ENCODE data around the gene DOCK3. TPM values are rescaled to one million over a fixed set of nuclear protein-coding genes. Genes with fewer than 3 reads are reported as not detected.
A peak's percentile ranks its signal among the peaks of the same experiment; 100 is the strongest.

DOCK3 gene
- polyA plus RNA-seq, 2 of the 4 experiments (the other 2 are of a cell fraction): 0.40 to 0.46 TPM

DNA sequence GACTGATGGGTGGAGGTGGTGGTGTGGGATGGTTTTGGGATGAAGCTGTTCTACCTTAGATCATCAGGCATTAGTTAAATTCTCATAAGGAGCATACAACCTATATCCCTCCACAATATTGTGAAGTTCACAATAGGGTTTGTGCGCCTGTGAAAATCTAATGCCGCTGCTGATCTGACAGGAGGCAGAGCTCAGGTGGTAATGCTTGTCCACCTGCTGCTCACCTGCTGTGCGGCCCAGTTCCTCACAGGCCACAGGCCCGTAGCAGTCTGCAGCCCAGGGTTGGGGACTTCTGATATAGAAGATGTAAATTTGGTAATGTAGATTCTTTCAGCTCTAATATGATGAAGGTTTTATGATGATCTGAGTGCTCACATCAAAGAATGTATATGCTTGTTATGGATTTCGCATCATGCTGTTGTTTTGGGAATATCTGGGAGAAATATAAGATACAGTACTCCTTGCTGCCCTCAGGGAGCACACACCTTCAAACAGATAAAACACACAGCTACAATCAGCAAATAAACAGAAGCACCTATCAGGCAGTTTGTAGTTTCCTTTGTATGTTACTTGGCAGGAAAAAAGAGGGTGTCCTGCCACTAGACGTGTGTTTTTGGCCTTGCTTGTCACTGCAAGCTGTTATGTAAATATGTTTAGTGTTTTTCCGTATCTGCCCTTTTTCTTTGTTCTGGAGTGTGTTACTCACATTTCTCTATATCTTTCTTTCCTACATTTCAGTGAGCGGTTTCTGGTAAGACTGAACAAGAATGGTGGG, 471.3 kb downstream of the DOCK3 start:
- Histone ChIP-seq H3K4me3 (no peak overlapping the region), H3K4me2 (no peak overlapping the region), H3K9me3 (no peaks in the 10 kb centered on the region), H3K4me1 (no peaks in the 10 kb centered on the region), H3K27ac (no peak overlapping the region)
- ATAC-seq (no peak), DNase-seq (ENCODE audit: low read depth in 1 of 2, low spot score in 1 of 2) (no peak), FAIRE-seq (no peak)
- POLR2A ChIA-PET: no interaction called here
- 31% methylated on average over 8 of the region's 8 CpGs for WGBS (ENCODE audit: missing lambda C conversion rate)
- TF ChIP-seq FOXS1 (CRISPR knock-in tag; IDR thresholded peaks at IDR 0.05) (no peak), GATA3 (IDR thresholded peaks at IDR 0.05; ENCODE audit: borderline replicate concordance) (no peak), ESRRA (IDR thresholded peaks at IDR 0.05; ENCODE audit: borderline replicate concordance, low read length) (no peak), JUNB (IDR thresholded peaks at IDR 0.05) (no peak), EHF (CRISPR knock-in tag; IDR thresholded peaks at IDR 0.05) (no peak), ZSCAN20 (CRISPR knock-in tag; IDR thresholded peaks at IDR 0.05) (no peak), MAZ (IDR thresholded peaks at IDR 0.05; ENCODE audit: borderline replicate concordance, low read depth, low read length) (no peak), HEYL (CRISPR knock-in tag; IDR thresholded peaks at IDR 0.05) (no peak), EP300 (IDR thresholded peaks at IDR 0.05) (no peak), BHLHE40 (IDR thresholded peaks at IDR 0.05; ENCODE audit: low read depth, low read length) (no peak), FOSB (CRISPR knock-in tag; IDR thresholded peaks at IDR 0.05) (no peak), NPAS2 (CRISPR knock-in tag; IDR thresholded peaks at IDR 0.05; ENCODE audit: borderline replicate concordance) (no peak)
- TF ChIP-seq, protein P1, sequence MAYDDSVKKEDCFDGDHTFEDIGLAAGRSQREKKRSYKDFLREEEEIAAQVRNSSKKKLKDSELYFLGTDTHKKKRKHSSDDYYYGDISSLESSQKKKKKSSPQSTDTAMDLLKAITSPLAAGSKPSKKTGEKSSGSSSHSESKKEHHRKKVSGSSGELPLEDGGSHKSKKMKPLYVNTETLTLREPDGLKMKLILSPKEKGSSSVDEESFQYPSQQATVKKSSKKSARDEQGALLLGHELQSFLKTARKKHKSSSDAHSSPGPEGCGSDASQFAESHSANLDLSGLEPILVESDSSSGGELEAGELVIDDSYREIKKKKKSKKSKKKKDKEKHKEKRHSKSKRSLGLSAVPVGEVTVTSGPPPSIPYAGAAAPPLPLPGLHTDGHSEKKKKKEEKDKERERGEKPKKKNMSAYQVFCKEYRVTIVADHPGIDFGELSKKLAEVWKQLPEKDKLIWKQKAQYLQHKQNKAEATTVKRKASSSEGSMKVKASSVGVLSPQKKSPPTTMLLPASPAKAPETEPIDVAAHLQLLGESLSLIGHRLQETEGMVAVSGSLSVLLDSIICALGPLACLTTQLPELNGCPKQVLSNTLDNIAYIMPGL (CRISPR knock-in tag; IDR thresholded peaks at IDR 0.05; ENCODE audit: borderline replicate concordance): no peak
- TF ChIP-seq, protein P2, sequence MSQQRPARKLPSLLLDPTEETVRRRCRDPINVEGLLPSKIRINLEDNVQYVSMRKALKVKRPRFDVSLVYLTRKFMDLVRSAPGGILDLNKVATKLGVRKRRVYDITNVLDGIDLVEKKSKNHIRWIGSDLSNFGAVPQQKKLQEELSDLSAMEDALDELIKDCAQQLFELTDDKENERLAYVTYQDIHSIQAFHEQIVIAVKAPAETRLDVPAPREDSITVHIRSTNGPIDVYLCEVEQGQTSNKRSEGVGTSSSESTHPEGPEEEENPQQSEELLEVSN (IDR thresholded peaks at IDR 0.05; ENCODE audit: borderline replicate concordance, low read depth): no peak
- CTCF ChIA-PET: no interaction called here

DNA sequence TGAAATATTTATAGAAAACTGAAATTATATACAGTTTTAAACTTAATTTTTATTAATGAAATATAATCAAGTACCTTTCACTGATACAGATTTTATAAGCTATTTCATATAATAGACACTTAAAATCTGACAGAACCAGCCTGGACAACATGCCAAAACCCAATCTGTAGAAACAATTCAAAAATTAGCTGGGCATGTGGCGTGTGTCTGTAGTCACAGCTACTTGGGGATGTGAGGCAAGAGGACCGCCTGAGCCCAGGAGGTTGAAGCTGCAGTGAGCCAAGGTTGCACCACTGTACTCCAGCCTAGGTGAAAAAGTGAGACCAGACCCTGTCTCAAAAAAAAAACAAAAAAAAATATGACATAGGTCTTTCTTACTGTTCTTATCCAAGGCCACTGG, 472.1 kb downstream of the DOCK3 start:
- no peak for FAIRE-seq
- DNase-seq (ENCODE audit: low read depth in 1 of 2, low spot score in 1 of 2): no peak

DNA sequence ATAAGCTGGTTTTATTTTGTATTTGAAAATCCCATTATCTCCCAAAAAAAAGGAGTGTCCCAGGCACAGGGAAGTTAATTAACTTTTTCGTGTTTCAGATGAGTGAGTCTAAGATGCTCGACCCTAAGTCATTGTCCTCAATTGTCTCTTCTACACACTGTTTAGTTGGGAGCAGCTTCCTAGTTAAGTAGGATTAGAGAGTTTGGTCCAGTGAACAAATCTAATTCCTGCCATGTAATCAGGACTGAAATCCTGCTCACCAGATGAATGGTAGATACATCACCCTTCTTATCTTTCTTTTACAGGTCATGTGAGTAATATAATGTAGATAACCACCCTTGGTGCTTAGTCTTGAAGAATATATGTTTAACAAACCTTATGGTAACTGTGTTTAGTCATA, 481.4 kb downstream of the DOCK3 start:
- Histone ChIP-seq H3K4me3 (no peak overlapping the region), H3K4me2 (no peak overlapping the region), H3K27ac (no peak overlapping the region), H3K4me1 (no peaks in the 10 kb centered on the region), H3K9me3 (no peaks in the 10 kb centered on the region)
- 5% methylated on average over 2 of the region's 2 CpGs for WGBS (ENCODE audit: missing lambda C conversion rate)
- no peak for TF ChIP-seq EHMT2 (IDR thresholded peaks at IDR 0.05; ENCODE audit: low read depth)
- ATAC-seq: no peak
- ChIA-PET POLR2A (no interaction called here), CTCF (no interaction called here)
- no peak for DNase-seq (ENCODE audit: low read depth in 1 of 2, low spot score in 1 of 2)
- FAIRE-seq: no peak

More for the DNA sequence above, 472.1 kb downstream of the DOCK3 start:
- Histone ChIP-seq H3K4me1 (no peaks in the 10 kb centered on the region), H3K9me3 (no peaks in the 10 kb centered on the region), H3K4me3 (no peak overlapping the region), H3K27ac (no peak overlapping the region), H3K4me2 (no peak overlapping the region)
- TF ChIP-seq EP300 (IDR thresholded peaks at IDR 0.05) (no peak), HOXB5 (CRISPR knock-in tag; IDR thresholded peaks at IDR 0.05) (no peak), FOXS1 (CRISPR knock-in tag; IDR thresholded peaks at IDR 0.05) (no peak)
- ATAC-seq: no peak
- ChIA-PET POLR2A (no interaction called here), CTCF (no interaction called here)
- 32% methylated on average over 2 of the region's 2 CpGs for WGBS (ENCODE audit: missing lambda C conversion rate)

DNA sequence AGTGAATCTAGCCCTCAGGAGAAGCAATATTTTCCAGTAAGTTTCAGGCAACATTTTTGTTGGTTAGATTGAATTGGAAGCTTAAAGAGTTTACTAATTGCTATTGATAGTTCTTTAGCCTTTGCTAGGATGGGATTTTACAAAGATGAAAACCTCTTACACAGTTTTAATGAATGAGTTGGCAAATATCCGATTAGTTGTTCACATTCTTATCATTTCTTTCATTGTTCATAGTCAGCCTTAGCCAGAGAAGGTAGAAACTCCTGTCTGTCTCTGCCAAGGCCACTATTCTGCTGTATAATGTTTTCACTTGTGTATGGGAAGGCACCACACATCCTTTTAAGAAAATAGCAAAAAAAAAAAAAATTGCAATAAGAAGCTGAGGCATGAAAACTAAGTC, 488.3 kb downstream of the DOCK3 start:
- no peaks in the 10 kb centered on the region for H3K9me3 ChIP-seq
- peaks cover 9% of the 10 kb centered on the region; the same call in 2 of the 3 replicates for H3K4me1 ChIP-seq
- TF ChIP-seq TP53 (CRISPR knock-in tag; IDR thresholded peaks at IDR 0.05) (no peak), MAZ (IDR thresholded peaks at IDR 0.05; ENCODE audit: borderline replicate concordance, low read depth, low read length) (no peak), POLR2A (IDR thresholded peaks at IDR 0.05; ENCODE audit: low read length) (no peak), RAD21 (conservative IDR thresholded peaks at IDR 0.05 in 1 of 2, IDR thresholded peaks at IDR 0.05 in 1 of 2) (no peak), EP300 (IDR thresholded peaks at IDR 0.05) (no peak), PHF8 (IDR thresholded peaks at IDR 0.05; ENCODE audit: borderline replicate concordance, low read depth) (no peak), NFE2L2 (conservative IDR thresholded peaks at IDR 0.05; ENCODE audit: low read length) (no peak), BHLHE40 (IDR thresholded peaks at IDR 0.05; ENCODE audit: low read depth, low read length) (no peak), ZSCAN20 (CRISPR knock-in tag; IDR thresholded peaks at IDR 0.05) (no peak), SREBF2 (IDR thresholded peaks at IDR 0.05) (no peak), RNF2 (IDR thresholded peaks at IDR 0.05; ENCODE audit: borderline replicate concordance, low read depth) (no peak), JUN (IDR thresholded peaks at IDR 0.05) (no peak), ZNF302 (CRISPR knock-in tag; IDR thresholded peaks at IDR 0.05) (no peak), ZFP36 (IDR thresholded peaks at IDR 0.05; ENCODE audit: borderline replicate concordance, partially characterized antibody) (no peak)
- TF ChIP-seq, protein P1 (CRISPR knock-in tag; IDR thresholded peaks at IDR 0.05; ENCODE audit: borderline replicate concordance): no peak
- ChIA-PET POLR2A (no interaction called here), CTCF (no interaction called here)
- ATAC-seq (no peak), DNase-seq (ENCODE audit: low read depth in 1 of 2, low spot score in 1 of 2) (no peak), FAIRE-seq (no peak)
- H3K27ac ChIP-seq: no peak overlapping the region
- WGBS (ENCODE audit: missing lambda C conversion rate): 12% methylated on average over 1 of the region's 1 CpG
- H3K4me2 ChIP-seq: peak overlapping the region; percentile 14; the same call in 1 of the 3 replicates
- H3K4me3 ChIP-seq: no peak overlapping the region

Measured in A549 (cell line).